Endometrial microvascular endothelial cells (primary cell): Measurements from ENCODE around the gene DUS4L. TPM values are rescaled to one million over a fixed set of nuclear protein-coding genes. Genes with fewer than 3 reads are reported as not detected.

Source experiments
- in situ Hi-C: cut with HindIII; loops from 2 replicates; pipeline ENCODE4 v1.10.0; 2017; ENCODE audit warnings: low sequenced_read_pairs, low pct_unique_long_range_greater_than_20kb; ENCODE audit errors: inconsistent ontology term
- total RNA-seq: library from RNA; depleted of rRNA; stranded (reverse); fragments of >200 nt; gene quantifications from one replicate; pipeline ENCODE4 v1.2.3, GENCODE V29; 2015; ENCODE audit errors: inconsistent ontology term

Gene DUS4L
- total RNA-seq, 1 donor from 2014 or later: 17.6 TPM

- in situ Hi-C loops: loop anchor here (25.0 kb wide), 2 partner anchors 158 to 392 kb away; partner anchors contain the start of gene CBLL1
These were observed 15.7 kb downstream of the DUS4L start for GRCh38 chr7:107579554-107579884.

- in situ Hi-C loops: loop anchor here (25.0 kb wide), 2 partner anchors 157 to 393 kb away; partner anchors contain the start of gene CBLL1
These were observed 16.3 kb downstream of the DUS4L start, which contains the start of gene BCAP29 for GRCh38 chr7:107579885-107580715. Gene BCAP29 (plus strand): TSS chr7:107580246. CDS start chr7:107580773, 527 bp downstream.

DNA sequence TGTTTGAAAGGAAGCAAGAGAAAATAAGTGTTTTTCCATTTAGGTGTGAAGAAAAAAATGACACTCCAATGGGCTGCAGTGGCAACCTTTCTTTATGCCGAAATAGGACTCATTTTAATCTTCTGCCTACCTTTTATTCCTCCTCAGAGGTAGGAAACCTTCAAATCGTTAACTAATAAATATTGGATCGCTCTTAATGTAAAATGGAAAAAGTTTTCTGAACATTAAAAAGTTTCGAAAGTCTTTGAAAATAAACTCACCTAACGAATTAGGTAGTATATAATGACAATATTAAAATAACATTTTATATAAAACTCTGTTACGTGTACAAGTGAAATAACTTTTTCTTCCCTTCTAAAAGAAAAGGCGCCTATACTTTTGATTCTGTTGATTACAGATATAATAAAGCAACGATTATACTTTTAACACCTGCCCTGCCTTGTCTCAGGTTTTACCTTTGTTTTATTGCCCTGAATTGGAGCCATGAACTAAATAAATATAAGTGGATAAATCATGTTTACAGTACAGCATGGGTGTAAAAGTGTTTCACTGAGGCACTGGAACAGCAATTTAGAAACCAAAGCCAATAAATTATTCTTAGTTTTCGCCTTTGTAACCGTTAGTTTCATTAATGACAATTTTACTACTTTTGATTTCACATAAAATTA, 17.1 kb downstream of the DUS4L start:
- in situ Hi-C loops: loop anchor here (25.0 kb wide), 2 partner anchors 156 to 394 kb away; partner anchors contain the start of gene CBLL1

- in situ Hi-C loops: loop anchor here (25.0 kb wide), 2 partner anchors 156 to 394 kb away; partner anchors contain the start of gene CBLL1
These were observed 17.7 kb downstream of the DUS4L start for GRCh38 chr7:107581387-107582013.

- in situ Hi-C loops: loop anchor here (25.0 kb wide), 2 partner anchors 154 to 396 kb away; partner anchors contain the start of gene CBLL1
These were observed 19.1 kb downstream of the DUS4L start for GRCh38 chr7:107582875-107583274.

DNA sequence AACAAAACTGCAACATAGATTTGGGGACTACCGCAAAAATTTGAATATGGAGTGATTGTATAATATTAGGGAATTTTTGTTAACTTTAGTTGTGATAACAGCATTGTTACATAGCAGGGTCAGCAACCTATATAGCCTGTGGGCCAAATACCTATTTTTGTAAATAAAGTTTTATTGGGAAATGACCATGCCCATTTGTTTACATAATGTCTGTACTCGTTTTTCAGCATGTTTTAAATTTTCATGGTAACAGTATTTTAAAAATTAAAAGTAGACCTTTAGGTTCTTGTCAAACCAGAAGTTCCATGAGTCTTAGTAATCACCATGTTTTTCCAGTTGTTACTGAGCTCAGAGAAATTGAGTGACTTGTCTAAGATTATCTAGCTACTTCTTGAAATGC, 20.9 kb downstream of the DUS4L start:
- in situ Hi-C loops: loop anchor here (25.0 kb wide), 2 partner anchors 153 to 397 kb away; partner anchors contain the start of gene CBLL1

DNA sequence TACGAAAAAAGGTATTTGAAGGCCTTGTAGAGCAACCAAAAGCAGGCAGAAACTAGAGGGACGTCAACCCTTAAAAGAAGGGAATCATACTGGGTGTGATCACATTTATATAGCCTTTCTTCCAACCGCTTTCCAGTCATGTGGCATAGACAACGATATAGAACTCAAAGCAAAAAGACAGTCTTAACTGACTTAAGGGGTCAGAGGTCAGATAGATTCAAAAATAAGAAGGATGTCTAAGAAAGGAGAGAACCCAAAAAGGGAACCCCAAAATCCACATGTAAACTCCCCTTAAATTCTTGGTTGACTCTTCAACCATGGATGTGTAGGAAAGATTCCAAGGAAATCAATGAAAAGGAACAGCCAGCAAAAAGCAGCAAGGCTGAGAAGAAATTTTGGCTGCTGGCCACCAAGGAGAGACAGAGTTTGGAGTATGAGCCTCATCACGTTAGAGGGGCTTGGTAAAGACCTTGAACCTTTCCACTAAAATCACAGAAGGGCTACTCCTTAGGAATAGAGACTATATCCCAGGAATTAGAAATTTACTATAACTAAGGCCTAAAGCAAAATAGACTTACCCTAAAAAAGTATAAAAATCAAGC, 24.9 kb downstream of the DUS4L start:
- in situ Hi-C loops: loop anchor here (25.0 kb wide), 2 partner anchors 149 to 401 kb away; partner anchors contain the start of gene CBLL1

- in situ Hi-C loops: loop anchor here (25.0 kb wide), 2 partner anchors 146 to 404 kb away; partner anchors contain the start of gene CBLL1
These were observed 27.6 kb downstream of the DUS4L start for GRCh38 chr7:107591421-107591820.

GRCh38 chr7:107592361-107593024, 28.7 kb downstream of the DUS4L start:
- in situ Hi-C loops: loop anchor here (25.0 kb wide), 2 partner anchors 145 to 405 kb away; partner anchors contain the start of gene CBLL1

- in situ Hi-C loops: loop anchor here (25.0 kb wide), 2 partner anchors 144 to 406 kb away; partner anchors contain the start of gene CBLL1
These were observed 29.2 kb downstream of the DUS4L start for GRCh38 chr7:107593025-107593410.

GRCh38 chr7:107594961-107595737, 31.4 kb downstream of the DUS4L start:
- in situ Hi-C loops: loop anchor here (25.0 kb wide), 2 partner anchors 142 to 408 kb away; partner anchors contain the start of gene CBLL1

- in situ Hi-C loops: loop anchor here (25.0 kb wide), 2 partner anchors 140 to 410 kb away; partner anchors contain the start of gene CBLL1
These were observed 33.3 kb downstream of the DUS4L start for GRCh38 chr7:107596881-107597581.

DNA sequence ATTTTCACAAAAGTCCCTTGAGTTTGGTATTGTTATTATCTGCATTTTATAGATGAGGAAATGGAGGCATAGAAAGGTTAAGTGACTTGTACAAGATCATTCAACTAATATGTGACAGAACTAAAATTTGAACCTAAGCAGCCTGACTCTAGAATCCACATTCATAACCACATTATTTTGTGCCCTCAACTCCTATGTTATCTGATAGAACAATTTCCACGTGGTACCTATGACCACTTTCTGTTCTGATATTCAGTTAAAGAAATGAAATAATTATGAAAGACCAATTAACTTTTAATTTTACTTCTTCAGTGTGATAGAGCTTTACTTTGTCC, 33.8 kb downstream of the DUS4L start:
- in situ Hi-C loops: loop anchor here (25.0 kb wide), 2 partner anchors 140 to 410 kb away; partner anchors contain the start of gene CBLL1

GRCh38 chr7:107597953-107598352, 34.2 kb downstream of the DUS4L start:
- in situ Hi-C loops: loop anchor here (25.0 kb wide), 2 partner anchors 139 to 411 kb away; partner anchors contain the start of gene CBLL1

- in situ Hi-C loops: loop anchor here (25.0 kb wide), 2 partner anchors 138 to 412 kb away; partner anchors contain the start of gene CBLL1
These were observed 35.5 kb downstream of the DUS4L start for GRCh38 chr7:107599262-107599661.

GRCh38 chr7:107600816-107601215, 37.0 kb downstream of the DUS4L start:
- in situ Hi-C loops: no loop called here
